A549 (cell line): Measurements from ENCODE around the gene MINDY4. TPM values are rescaled to one million over a fixed set of nuclear protein-coding genes. Genes with fewer than 3 reads are reported as not detected.
A peak's percentile ranks its signal among the peaks of the same experiment; 100 is the strongest.

Experiments used
- ATAC-seq, 2 experiments: fragments of 200-7000 bp in 1 of 2; fragments of >200 bp in 1 of 2; cut with Nextera tagmentation in 1 of 2; cut with Tn5 transposase in 1 of 2; 3 replicates each; pipeline versions ENCODE4 v1.8.0 to v1.9.1; 2018 to 2020; ENCODE audit warnings: mild to moderate bottlenecking in 1 of 2, moderate library complexity in 1 of 2
- CTCF ChIA-PET: fragments of 300-600 bp; sonication (Branson Sonifier 250); formaldehyde crosslinking; extraction: SDS; loops from one replicate; lab custom pipeline; 2021; ENCODE audit warnings: antibody characterized with exemption, inconsistent platforms; lab: Yijun Ruan, JAX
- POLR2A ChIA-PET: fragments of 350-600 bp; formaldehyde crosslinking; extraction: SDS; loops from one replicate; lab custom pipeline; 2021; ENCODE audit warnings: antibody characterized with exemption, inconsistent platforms; lab: Yijun Ruan, JAX
- DNase-seq, 2 experiments: peaks; one replicate each; pipeline versions ENCODE4 v3.0.0 to v3.0.0-alpha.2; 2011 to 2016; ENCODE audit warnings: low read depth in 1 of 2, low spot score in 1 of 2
- FAIRE-seq: peaks from 2 replicates; lab custom pipeline; 2011; peaks lifted over from hg19 to GRCh38; lab: Jason Lieb, UNC
- H3K27ac ChIP-seq, 2 experiments: fragments of >200 bp; sonication (Bioruptor Twin); formaldehyde crosslinking; 3 replicates each; pipeline ENCODE4 v1.5.1; 2016 to 2017
- H3K4me1 ChIP-seq: fragments of >200 bp; sonication (Bioruptor Twin); formaldehyde crosslinking; 3 replicates; pipeline ENCODE4 v1.6.1; 2016
- H3K4me2 ChIP-seq: fragments of >200 bp; sonication (Bioruptor Twin); formaldehyde crosslinking; 3 replicates; pipeline ENCODE4 v1.6.1; 2016
- H3K4me3 ChIP-seq: fragments of >200 bp; sonication (Bioruptor Twin); formaldehyde crosslinking; 3 replicates; pipeline ENCODE4 v1.5.1; 2016
- H3K9me3 ChIP-seq: fragments of >200 bp; sonication (Bioruptor Twin); formaldehyde crosslinking; 3 replicates; pipeline ENCODE4 v1.6.1; 2016
- BHLHE40 ChIP-seq: IDR thresholded peaks from 2 replicates; pipeline ENCODE4 v1.6.1; 2012; ENCODE audit warnings: low read depth, low read length, inconsistent platforms
- CBX8 ChIP-seq: fragments of 200-600 bp; sonication (generic); IDR thresholded peaks from 2 replicates; pipeline ENCODE4 v1.6.1; 2016
- CEBPB ChIP-seq, 2 experiments: fragments of >200 bp in 1 of 2; sonication (Bioruptor Twin) in 1 of 2; formaldehyde crosslinking in 1 of 2; IDR thresholded peaks; 2 replicates each; pipeline ENCODE4 v1.6.1; 2012 to 2016
- CHD2 ChIP-seq: fragments of 150-350 bp; IDR thresholded peaks from 2 replicates; pipeline ENCODE4 v1.6.1; 2014; ENCODE audit warnings: low read length; ENCODE audit not compliant: partially characterized antibody
- EHF ChIP-seq: fragments of 250-450 bp; sonication (Bioruptor Pico); IDR thresholded peaks from 2 replicates; pipeline ENCODE4 v1.5.0; 2020; ENCODE audit warnings: mild to moderate bottlenecking
- HEYL ChIP-seq: fragments of 250-450 bp; sonication (Bioruptor Pico); IDR thresholded peaks from 2 replicates; pipeline ENCODE4 v1.8.0; 2021; ENCODE audit warnings: mild to moderate bottlenecking, moderate library complexity
- JUNB ChIP-seq: fragments of >200 bp; sonication (Bioruptor Twin); formaldehyde crosslinking; IDR thresholded peaks from 2 replicates; pipeline ENCODE4 v1.6.1; 2016
- KDM5A ChIP-seq: fragments of 200-600 bp; sonication (generic); IDR thresholded peaks from 2 replicates; pipeline ENCODE4 v1.6.1; 2016; ENCODE audit warnings: antibody characterized with exemption, mild to moderate bottlenecking
- MAZ ChIP-seq: fragments of 150-350 bp; IDR thresholded peaks from 2 replicates; pipeline ENCODE4 v1.6.1; 2014; ENCODE audit warnings: antibody characterized with exemption, low read depth, low read length, borderline replicate concordance
- MYC ChIP-seq: IDR thresholded peaks from 2 replicates; pipeline ENCODE4 v1.6.1; 2012; ENCODE audit warnings: mild to moderate bottlenecking, inconsistent platforms, low read length, improper control_type of control experiment, borderline replicate concordance
- NR3C1 ChIP-seq: fragments of >200 bp; sonication (Bioruptor Twin); formaldehyde crosslinking; IDR thresholded peaks from 3 replicates; pipeline ENCODE4 v1.6.1; 2017
- PHF8 ChIP-seq: fragments of 200-600 bp; sonication (generic); IDR thresholded peaks from 2 replicates; pipeline ENCODE4 v1.6.1; 2016; ENCODE audit warnings: low read depth, mild to moderate bottlenecking, antibody characterized with exemption, moderate library complexity, borderline replicate concordance
- POLR2AphosphoS2 ChIP-seq: conservative IDR thresholded peaks from 2 replicates; pipeline ENCODE4 v1.6.1; 2012; ENCODE audit warnings: low read length, improper control_type of control experiment, inconsistent platforms
- RAD21 ChIP-seq, 2 experiments: fragments of >200 bp in 1 of 2; sonication (Bioruptor Twin) in 1 of 2; formaldehyde crosslinking in 1 of 2; IDR thresholded peaks in 1 of 2; conservative IDR thresholded peaks in 1 of 2; 2 replicates in 1 of 2; 3 replicates in 1 of 2; pipeline ENCODE4 v1.6.1; 2012 to 2018; ENCODE audit warnings: inconsistent platforms in 1 of 2
- SMC3 ChIP-seq: fragments of >200 bp; sonication (Bioruptor Twin); formaldehyde crosslinking; IDR thresholded peaks from 3 replicates; pipeline ENCODE4 v1.6.1; 2018; ENCODE audit warnings: inconsistent platforms
- SREBF2 ChIP-seq: fragments of 450-650 bp; IDR thresholded peaks from 2 replicates; pipeline ENCODE4 v1.6.1; 2014; ENCODE audit warnings: mild to moderate bottlenecking, moderate library complexity
- ZFP36 ChIP-seq: fragments of 450-650 bp; IDR thresholded peaks from 2 replicates; pipeline ENCODE4 v1.6.1; 2014; ENCODE audit warnings: borderline replicate concordance; ENCODE audit not compliant: partially characterized antibody
- WGBS: methylation state at CpG from one replicate; pipeline ENCODE4 v1.1.6; 2017; ENCODE audit errors: missing lambda C conversion rate; 5-methylcytosine and 5-hydroxymethylcytosine counted together
- polyA plus RNA-seq, 4 experiments: library from polyadenylated mRNA; depleted of rRNA in 3 of 4; stranded (reverse); fragments of >200 nt; fragmentation: RNase III in 1 of 4; extraction: RNeasy Plus Mini Kit Qiagen cat#74134 plus additional on column Dnase treatment in 1 of 4; gene quantifications; 2 replicates in 3 of 4; 3 replicates in 1 of 4; pipeline ENCODE4 v1.2.3, GENCODE V29; 2011 to 2017
- TF ChIP-seq, protein P1 (sequence below): IDR thresholded peaks from 2 replicates; pipeline ENCODE4 v1.6.1; 2012; ENCODE audit warnings: low read depth, borderline replicate concordance
- TF ChIP-seq, protein P2 (sequence below): fragments of >200 bp; sonication (Bioruptor Twin); formaldehyde crosslinking; IDR thresholded peaks from 3 replicates; pipeline ENCODE4 v1.5.1; 2016
- TF ChIP-seq, protein P3 (sequence below): fragments of 250-450 bp; sonication (Bioruptor Pico); IDR thresholded peaks from 2 replicates; pipeline ENCODE4 v1.5.0; 2020; ENCODE audit warnings: low read depth, mild to moderate bottlenecking, moderate library complexity
- TF ChIP-seq, protein P4 (sequence below): fragments of 150-350 bp; IDR thresholded peaks from 2 replicates; pipeline ENCODE4 v1.6.1; 2014; ENCODE audit warnings: low read depth, mild to moderate bottlenecking, low read length
- TF ChIP-seq, protein P5 (sequence below): fragments of >200 bp; sonication (Bioruptor Twin); formaldehyde crosslinking; IDR thresholded peaks from 2 replicates; pipeline ENCODE4 v1.6.1; 2016

MINDY4 gene
- polyA plus RNA-seq, 2 of the 4 experiments (the other 2 are of a cell fraction): 1.8 to 3.6 TPM

DNA sequence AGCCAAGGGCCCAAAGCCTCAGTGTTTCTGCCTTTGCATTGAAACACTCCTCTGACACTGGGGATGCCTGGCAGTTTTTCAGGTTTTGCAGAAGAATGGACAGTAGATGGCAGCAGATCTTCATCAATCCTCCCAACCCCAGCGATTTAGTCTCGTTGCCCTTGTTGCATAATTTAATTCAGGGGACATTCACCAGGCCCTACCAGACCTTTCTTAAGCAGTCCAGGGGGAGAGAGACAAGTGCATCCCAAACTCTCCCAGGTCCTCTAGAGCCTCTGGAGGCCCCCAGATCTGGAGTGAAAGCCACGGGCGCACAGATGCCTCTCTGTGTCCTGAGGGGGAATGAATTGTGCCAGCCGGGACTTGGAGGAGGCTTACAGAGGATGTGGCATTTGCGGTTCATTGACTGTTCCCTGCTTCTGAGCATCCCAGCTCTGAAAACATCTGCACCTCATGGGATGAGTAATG lies 29.6 kb downstream of the MINDY4 start:
- WGBS: 43% methylated on average over 3 of the region's 6 CpGs
- peaks cover 19% of the 10 kb centered on the region for H3K4me1 ChIP-seq
- ChIA-PET POLR2A (no interaction called here), CTCF (interaction anchor here (0.9 to 2.1 kb wide), 16 partner anchors 13 to 324 kb away, joined by 3 to 23 read pairs (median 3); no protein-coding TSS in a partner anchor)
- no peak overlapping the region for H3K4me3 ChIP-seq
- no peak overlapping the region for H3K4me2 ChIP-seq
- H3K9me3 ChIP-seq: no peaks in the 10 kb centered on the region
- DNase-seq: peak; percentile 58 to 79
- H3K27ac ChIP-seq: no peak overlapping the region
- ATAC-seq: peak; percentile 81 to 91; a peak in 5 of 6 replicates
- TF ChIP-seq MAZ (no peak), SMC3 (peak; percentile 60), MYC (no peak), POLR2AphosphoS2 (no peak), RAD21 (conservative IDR thresholded peaks at IDR 0.05 in 1 of 2, IDR thresholded peaks at IDR 0.05 in 1 of 2) (peak; percentile 87 to 90), HEYL (CRISPR knock-in tag) (no peak), CEBPB (IDR thresholded peaks at IDR 0.05) (peak; percentile 47 to 77; a peak in 2 of 4 replicates)
- TF ChIP-seq, protein P1, sequence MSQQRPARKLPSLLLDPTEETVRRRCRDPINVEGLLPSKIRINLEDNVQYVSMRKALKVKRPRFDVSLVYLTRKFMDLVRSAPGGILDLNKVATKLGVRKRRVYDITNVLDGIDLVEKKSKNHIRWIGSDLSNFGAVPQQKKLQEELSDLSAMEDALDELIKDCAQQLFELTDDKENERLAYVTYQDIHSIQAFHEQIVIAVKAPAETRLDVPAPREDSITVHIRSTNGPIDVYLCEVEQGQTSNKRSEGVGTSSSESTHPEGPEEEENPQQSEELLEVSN: no peak
- TF ChIP-seq, protein P2, sequence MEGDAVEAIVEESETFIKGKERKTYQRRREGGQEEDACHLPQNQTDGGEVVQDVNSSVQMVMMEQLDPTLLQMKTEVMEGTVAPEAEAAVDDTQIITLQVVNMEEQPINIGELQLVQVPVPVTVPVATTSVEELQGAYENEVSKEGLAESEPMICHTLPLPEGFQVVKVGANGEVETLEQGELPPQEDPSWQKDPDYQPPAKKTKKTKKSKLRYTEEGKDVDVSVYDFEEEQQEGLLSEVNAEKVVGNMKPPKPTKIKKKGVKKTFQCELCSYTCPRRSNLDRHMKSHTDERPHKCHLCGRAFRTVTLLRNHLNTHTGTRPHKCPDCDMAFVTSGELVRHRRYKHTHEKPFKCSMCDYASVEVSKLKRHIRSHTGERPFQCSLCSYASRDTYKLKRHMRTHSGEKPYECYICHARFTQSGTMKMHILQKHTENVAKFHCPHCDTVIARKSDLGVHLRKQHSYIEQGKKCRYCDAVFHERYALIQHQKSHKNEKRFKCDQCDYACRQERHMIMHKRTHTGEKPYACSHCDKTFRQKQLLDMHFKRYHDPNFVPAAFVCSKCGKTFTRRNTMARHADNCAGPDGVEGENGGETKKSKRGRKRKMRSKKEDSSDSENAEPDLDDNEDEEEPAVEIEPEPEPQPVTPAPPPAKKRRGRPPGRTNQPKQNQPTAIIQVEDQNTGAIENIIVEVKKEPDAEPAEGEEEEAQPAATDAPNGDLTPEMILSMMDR: peak; percentile 84
- FAIRE-seq: no peak

DNA sequence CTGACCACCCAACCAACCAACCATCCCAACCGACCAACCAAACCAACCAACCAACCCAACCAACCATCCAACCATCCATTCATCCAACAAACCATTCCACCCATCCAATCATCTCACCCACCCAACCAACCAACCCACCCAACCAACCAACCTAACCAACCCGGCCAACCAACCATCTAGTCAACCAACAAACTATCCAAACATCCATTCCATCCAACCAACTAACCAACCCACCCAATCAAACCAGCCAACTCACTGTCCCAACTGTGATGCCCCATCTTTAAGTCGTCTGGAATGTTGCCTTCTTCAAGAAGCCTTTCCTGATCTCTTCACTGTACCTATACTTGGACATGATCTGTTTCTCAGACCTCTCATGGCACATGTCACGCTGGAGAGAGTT lies 31.6 kb downstream of the MINDY4 start:
- ChIA-PET CTCF (interaction anchor here (0.8 to 0.9 kb wide), 2 partner anchors 132 to 135 kb away, joined by 3 read pairs; no protein-coding TSS in a partner anchor), POLR2A (no interaction called here)
- no peak for DNase-seq
- H3K4me3 ChIP-seq: no peak overlapping the region
- no peak overlapping the region for H3K27ac ChIP-seq
- ATAC-seq: no peak
- 69% methylated on average over 4 of the region's 4 CpGs for WGBS
- no peak for FAIRE-seq
- H3K4me1 ChIP-seq: 0 out of 3 replicates have a peak, but pooled peaks cover 4% of the 10 kb centered on the region
- H3K4me2 ChIP-seq: no peak overlapping the region
- TF ChIP-seq KDM5A (no peak), POLR2AphosphoS2 (no peak), NR3C1 (no peak), ZFP36 (no peak), SREBF2 (no peak), CHD2 (no peak), JUNB (no peak), CBX8 (no peak), EHF (CRISPR knock-in tag) (no peak), BHLHE40 (no peak), PHF8 (no peak)
- TF ChIP-seq, protein P3, sequence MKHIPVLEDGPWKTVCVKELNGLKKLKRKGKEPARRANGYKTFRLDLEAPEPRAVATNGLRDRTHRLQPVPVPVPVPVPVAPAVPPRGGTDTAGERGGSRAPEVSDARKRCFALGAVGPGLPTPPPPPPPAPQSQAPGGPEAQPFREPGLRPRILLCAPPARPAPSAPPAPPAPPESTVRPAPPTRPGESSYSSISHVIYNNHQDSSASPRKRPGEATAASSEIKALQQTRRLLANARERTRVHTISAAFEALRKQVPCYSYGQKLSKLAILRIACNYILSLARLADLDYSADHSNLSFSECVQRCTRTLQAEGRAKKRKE (CRISPR knock-in tag): no peak
- TF ChIP-seq, protein P4, sequence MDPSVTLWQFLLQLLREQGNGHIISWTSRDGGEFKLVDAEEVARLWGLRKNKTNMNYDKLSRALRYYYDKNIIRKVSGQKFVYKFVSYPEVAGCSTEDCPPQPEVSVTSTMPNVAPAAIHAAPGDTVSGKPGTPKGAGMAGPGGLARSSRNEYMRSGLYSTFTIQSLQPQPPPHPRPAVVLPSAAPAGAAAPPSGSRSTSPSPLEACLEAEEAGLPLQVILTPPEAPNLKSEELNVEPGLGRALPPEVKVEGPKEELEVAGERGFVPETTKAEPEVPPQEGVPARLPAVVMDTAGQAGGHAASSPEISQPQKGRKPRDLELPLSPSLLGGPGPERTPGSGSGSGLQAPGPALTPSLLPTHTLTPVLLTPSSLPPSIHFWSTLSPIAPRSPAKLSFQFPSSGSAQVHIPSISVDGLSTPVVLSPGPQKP: no peak
- TF ChIP-seq, protein P1: no peak
- TF ChIP-seq, protein P5, sequence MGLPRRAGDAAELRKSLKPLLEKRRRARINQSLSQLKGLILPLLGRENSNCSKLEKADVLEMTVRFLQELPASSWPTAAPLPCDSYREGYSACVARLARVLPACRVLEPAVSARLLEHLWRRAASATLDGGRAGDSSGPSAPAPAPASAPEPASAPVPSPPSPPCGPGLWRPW: no peak
- no peaks in the 10 kb centered on the region for H3K9me3 ChIP-seq
